Endothelial cell of umbilical vein (primary cell): ENCODE measurements around the gene KCNE5. TPM values are rescaled to one million over a fixed set of nuclear protein-coding genes. Genes with fewer than 3 reads are reported as not detected.

ENCODE experiments used
- BruUV-seq: library from RNA; stranded (reverse); fragments of 400-500 nt; replicated peaks from 2 replicates; lab custom pipeline; 2021; lab: Mats Ljungman, UMichigan
- CTCF ChIA-PET: fragments of 300-600, 350-600 bp; sonication (Branson Sonifier 250); formaldehyde crosslinking; loops from one replicate; lab custom pipeline; 2021; ENCODE audit warnings: antibody characterized with exemption, inconsistent platforms; lab: Charles Lee
- POLR2A ChIA-PET: fragments of 300-600, 350-600 bp; sonication (Branson Sonifier 250); formaldehyde crosslinking; loops from one replicate; lab custom pipeline; 2021; ENCODE audit warnings: antibody characterized with exemption, inconsistent platforms; lab: Charles Lee
- DNase-seq: peaks from one replicate; pipeline ENCODE4 v3.0.0-alpha.2; 2011; ENCODE audit warnings: low read depth, low spot score
- FAIRE-seq: peaks from 2 replicates; lab custom pipeline; 2011; peaks lifted over from hg19 to GRCh38; lab: Jason Lieb, UNC
- H2AFZ ChIP-seq: 2 replicates; pipeline ENCODE4 v1.6.0; 2012; ENCODE audit warnings: low read depth, low read length, control low read depth, inconsistent platforms
- H3K27ac ChIP-seq: 2 replicates; pipeline ENCODE4 v1.5.1; 2011; ENCODE audit warnings: low read depth, mild to moderate bottlenecking, control low read depth, low read length, moderate library complexity; ENCODE audit not compliant: insufficient read depth
- H3K27me3 ChIP-seq, 2 experiments: 2 replicates each; pipeline versions ENCODE4 v1.6.0 to v1.6.1; 2011; ENCODE audit warnings: low read length in 2 of 2, mixed read lengths in 1 of 2; ENCODE audit not compliant: control insufficient read depth in 2 of 2, insufficient read depth in 2 of 2
- H3K36me3 ChIP-seq, 2 experiments: 2 replicates in 1 of 2; 3 replicates in 1 of 2; pipeline ENCODE4 v1.5.1; 2011; ENCODE audit warnings: low read length in 2 of 2, mild to moderate bottlenecking in 1 of 2, moderate library complexity in 1 of 2; ENCODE audit not compliant: control insufficient read depth in 2 of 2, insufficient read depth in 2 of 2; ENCODE audit errors: extremely low read depth in 1 of 2
- H3K4me1 ChIP-seq: 3 replicates; pipeline ENCODE4 v1.5.1; 2011; ENCODE audit warnings: mild to moderate bottlenecking, low read length; ENCODE audit not compliant: control insufficient read depth, insufficient read depth; ENCODE audit errors: extremely low read depth
- H3K4me2 ChIP-seq: 2 replicates; pipeline ENCODE4 v1.6.1; 2011; ENCODE audit warnings: low read length, control low read depth, mixed read lengths; ENCODE audit not compliant: insufficient read depth
- H3K4me3 ChIP-seq, 3 experiments: fragments of 200-600 bp in 1 of 3; sonication (generic), shearing (Covaris generic) in 1 of 3; replicated peaks in 1 of 3; 2 replicates each; pipeline ENCODE4 v1.5.1; 2011 to 2016; ENCODE audit warnings: control low read depth in 3 of 3, low read length in 3 of 3, mild to moderate bottlenecking in 2 of 3, inconsistent platforms in 1 of 3, low read depth in 1 of 3, moderate library complexity in 1 of 3; ENCODE audit not compliant: insufficient read depth in 1 of 3
- H3K79me2 ChIP-seq: 2 replicates; pipeline ENCODE4 v1.6.0; 2012; ENCODE audit warnings: low read length, inconsistent platforms; ENCODE audit not compliant: control insufficient read depth, insufficient read depth
- H3K9ac ChIP-seq: replicated peaks from 2 replicates; pipeline ENCODE3; 2011; ENCODE audit warnings: low read length, control low read depth; ENCODE audit not compliant: insufficient read depth; ENCODE audit errors: extremely low read depth
- H3K9me1 ChIP-seq: replicated peaks from 3 replicates; pipeline ENCODE4 v1.6.0; 2011; ENCODE audit warnings: mild to moderate bottlenecking, low read length; ENCODE audit not compliant: control insufficient read depth, insufficient read depth; ENCODE audit errors: extremely low read depth
- H3K9me3 ChIP-seq: replicated peaks from 2 replicates; pipeline ENCODE4 v1.5.1; 2012; ENCODE audit warnings: low read length, inconsistent platforms; ENCODE audit not compliant: control insufficient read depth, insufficient read depth
- H4K20me1 ChIP-seq: replicated peaks from 2 replicates; pipeline ENCODE3; 2011; ENCODE audit warnings: mild to moderate bottlenecking, low read length; ENCODE audit not compliant: control insufficient read depth, insufficient read depth; ENCODE audit errors: extremely low read depth
- CTCF ChIP-seq, 2 donors: IDR thresholded peaks; 1 replicate in 1 of 2; 2 replicates in 1 of 2; pipeline ENCODE4 v1.5.1; 2011; ENCODE audit warnings: low read length in 2 of 2, mild to moderate bottlenecking in 2 of 2, moderate library complexity in 2 of 2, control low read depth in 1 of 2, inconsistent platforms in 1 of 2, low read depth in 1 of 2; ENCODE audit not compliant: insufficient read depth in 1 of 2; ENCODE audit errors: extremely low read depth in 1 of 2
- EZH2 ChIP-seq: IDR thresholded peaks from 2 replicates; pipeline ENCODE4 v1.6.1; 2012; ENCODE audit warnings: borderline replicate concordance, low read depth, mild to moderate bottlenecking, moderate library complexity, low read length, inconsistent platforms; ENCODE audit not compliant: severe bottlenecking
- FOS ChIP-seq: IDR thresholded peaks from 2 replicates; pipeline ENCODE4 v1.6.1; 2011; ENCODE audit warnings: mild to moderate bottlenecking, low read length, moderate library complexity, borderline replicate concordance; ENCODE audit not compliant: insufficient read depth
- GATA2 ChIP-seq: IDR thresholded peaks from 2 replicates; pipeline ENCODE4 v1.7.0; 2011; ENCODE audit warnings: low read depth, mild to moderate bottlenecking, moderate library complexity, mixed read lengths, low read length; ENCODE audit not compliant: insufficient read length, insufficient read depth
- JUN ChIP-seq: IDR thresholded peaks from 2 replicates; pipeline ENCODE4 v1.6.1; 2011; ENCODE audit warnings: borderline replicate concordance, low read depth; ENCODE audit not compliant: insufficient read length, insufficient read depth
- MAX ChIP-seq: IDR thresholded peaks from 2 replicates; pipeline ENCODE4 v1.6.1; 2011; ENCODE audit not compliant: insufficient read depth, insufficient read length
- MYC ChIP-seq: IDR thresholded peaks from one replicate; pipeline ENCODE4 v1.6.1; 2011; ENCODE audit warnings: mild to moderate bottlenecking, low read depth, low read length
- POLR2A ChIP-seq: IDR thresholded peaks from 2 replicates; pipeline ENCODE4 v1.6.1; 2012; ENCODE audit warnings: low read depth, mild to moderate bottlenecking, control low read depth, low read length
- POLR2AphosphoS5 ChIP-seq: IDR thresholded peaks from 2 replicates; pipeline ENCODE4 v1.6.1; 2012; ENCODE audit warnings: low read depth, mild to moderate bottlenecking, control low read depth, low read length, moderate library complexity; ENCODE audit not compliant: insufficient read depth
- dilution Hi-C: fragments of 300-500 bp; cut with MboI; formaldehyde crosslinking; loops from one replicate; pipeline ENCODE4 v1.15.0; 2019; ENCODE audit warnings: low sequenced_read_pairs; ENCODE audit not compliant: extremely low pct_ligation_motif_present
- intact Hi-C: fragments of 100-400 bp; cut with micrococcal nuclease; formaldehyde crosslinking; loops from one replicate; pipeline ENCODE4 v1.10.0; 2022
- polyA plus RNA-seq, 4 experiments: library from polyadenylated mRNA; depleted of rRNA in 3 of 4; stranded (reverse) in 3 of 4; unstranded in 1 of 4; fragments of >200 nt; gene quantifications; 2 replicates each; pipeline versions ENCODE4 v1.2.1 to v1.2.3, GENCODE V29; 2011 to 2012; ENCODE audit warnings: missing spikeins in 1 of 4
- total RNA-seq: library from RNA; stranded (reverse); gene quantifications from 2 replicates; pipeline ENCODE4 v1.2.3, GENCODE V29; 2021

The KCNE5 gene
- total and polyA plus RNA-seq, 2 donors (not counting 3 experiments of a cell fraction or from before 2014, with no cell fraction given): 0.15 to 0.31 TPM

GRCh38 chrX:109585488-109585887 is 39.5 kb downstream of the KCNE5 start:
- Histone ChIP-seq H3K4me3 (no peak overlapping the region), H2AFZ (no peak overlapping the region), H3K79me2 (no peaks in the 10 kb centered on the region), H3K9ac (no peak overlapping the region), H3K4me1 (no peaks in the 10 kb centered on the region), H4K20me1 (no peaks in the 10 kb centered on the region), H3K36me3 (no peaks in the 10 kb centered on the region), H3K9me3 (no peaks in the 10 kb centered on the region), H3K9me1 (no peaks in the 10 kb centered on the region), H3K27me3 (peaks cover 0 to 3% of the 10 kb centered on the region in 2 experiments), H3K27ac (no peak overlapping the region), H3K4me2 (no peak overlapping the region)
- ChIA-PET POLR2A (no interaction called here), CTCF (no interaction called here)
- intact Hi-C loops (no loop called here), dilution Hi-C loops (no loop called here)
- FAIRE-seq (no peak), DNase-seq (no peak)
- BruUV-seq: no TSS peak
- TF ChIP-seq POLR2A (no peak), EZH2 (no peak), GATA2 (no peak), MYC (no peak), POLR2AphosphoS5 (no peak), JUN (no peak), CTCF (IDR thresholded peaks at IDR 0.05; ENCODE audit: extremely low read depth in 1 of 2, insufficient read depth in 1 of 2, low read depth in 1 of 2, low read length in 2 of 2) (no peak), MAX (no peak), FOS (no peak)
